ENCODE data around the gene ACSL3. TPM values are rescaled to one million over a fixed set of nuclear protein-coding genes. Genes with fewer than 3 reads are reported as not detected.

The ACSL3 gene
- total and polyA plus RNA-seq, 2 experiments from 2014 or later, result 48.6 to 61.5 TPM

GRCh38 chr2:222943820-222944219 is 83.0 kb downstream of the ACSL3 start:
- Histone ChIP-seq H3F3A (ENCODE audit: insufficient read depth) (peaks cover 36% of the 10 kb centered on the region), H3K36me3 (ENCODE audit: low read depth) (no peaks in the 10 kb centered on the region), H3K27ac (peak overlapping the region; percentile 50), H3K4me2 (ENCODE audit: unreplicated experiment) (peak overlapping the region; percentile 84), H3K79me2 (ENCODE audit: insufficient read depth) (peaks cover 8% of the 10 kb centered on the region; the same call in 1 of the 2 replicates), H3K4me3 (peak overlapping the region; percentile 49), H3K4me1 (ENCODE audit: insufficient read depth) (peaks cover 43% of the 10 kb centered on the region), H4K20me1 (ENCODE audit: insufficient read depth) (no peaks in the 10 kb centered on the region), H3K9me3 (ENCODE audit: low read depth) (no peaks in the 10 kb centered on the region), H3K9ac (0 out of 2 replicates have a peak overlapping the region, but pooled peaks have one; percentile 29), H2AFZ (0 out of 2 replicates have a peak overlapping the region, but pooled peaks have one; percentile 1), H3K9me2 (ENCODE audit: insufficient read depth) (no peaks in the 10 kb centered on the region), H3K27me3 (replicated peaks; ENCODE audit: insufficient read depth) (no peaks in the 10 kb centered on the region)
- 49 to 58% methylated on average over 1 of the region's 1 CpG for whole genome bisulfite sequencing, 2 experiments (ENCODE audit: low coverage in 1 of 2, low lambda C conversion rate in 2 of 2, missing lambda C conversion rate in 2 of 2)
- DNase-seq, result peak; percentile 50
- TF ChIP-seq EZH2 (IDR thresholded peaks at IDR 0.05; ENCODE audit: insufficient read depth, poor library complexity, severe bottlenecking) (no peak), EZH2phosphoT487 (IDR thresholded peaks at IDR 0.05; ENCODE audit: insufficient read depth, low read depth) (no peak)
- in situ Hi-C loops (cut with MboI), result no loop called here

GRCh38 chr2:222944552-222944951 is 83.7 kb downstream of the ACSL3 start:
- in situ Hi-C loops (cut with MboI), result no loop called here
- Histone ChIP-seq H3K4me1 (ENCODE audit: insufficient read depth) (peaks cover 43% of the 10 kb centered on the region), H3K9ac (no peak overlapping the region), H3K4me3 (peak overlapping the region; percentile 49; the same call in 1 of the 2 replicates), H3K79me2 (ENCODE audit: insufficient read depth) (peaks cover 6% of the 10 kb centered on the region; the same call in 1 of the 2 replicates), H3K36me3 (ENCODE audit: low read depth) (no peaks in the 10 kb centered on the region), H3K9me3 (ENCODE audit: low read depth) (no peaks in the 10 kb centered on the region), H3K27ac (peak overlapping the region; percentile 50), H3F3A (ENCODE audit: insufficient read depth) (peaks cover 41% of the 10 kb centered on the region), H3K4me2 (ENCODE audit: unreplicated experiment) (peak overlapping the region; percentile 84), H2AFZ (no peak overlapping the region; the same call in 1 of the 2 replicates), H4K20me1 (ENCODE audit: insufficient read depth) (no peaks in the 10 kb centered on the region), H3K9me2 (ENCODE audit: insufficient read depth) (no peaks in the 10 kb centered on the region), H3K27me3 (replicated peaks; ENCODE audit: insufficient read depth) (no peaks in the 10 kb centered on the region)
- no peak for TF ChIP-seq EZH2 (IDR thresholded peaks at IDR 0.05; ENCODE audit: insufficient read depth, poor library complexity, severe bottlenecking)
- no peak for TF ChIP-seq EZH2phosphoT487 (IDR thresholded peaks at IDR 0.05; ENCODE audit: insufficient read depth, low read depth)
- 98 to 100% methylated on average over 1 of the region's 1 CpG for WGBS, 2 experiments (ENCODE audit: low coverage in 1 of 2, low lambda C conversion rate in 2 of 2, missing lambda C conversion rate in 2 of 2)
- peak; percentile 42 for DNase-seq

- no peak for TF ChIP-seq EZH2 (IDR thresholded peaks at IDR 0.05; ENCODE audit: insufficient read depth, poor library complexity, severe bottlenecking)
- TF ChIP-seq EZH2phosphoT487 (IDR thresholded peaks at IDR 0.05; ENCODE audit: insufficient read depth, low read depth), result no peak
- Histone ChIP-seq H3K27me3 (replicated peaks; ENCODE audit: insufficient read depth) (no peaks in the 10 kb centered on the region), H3K36me3 (ENCODE audit: low read depth) (no peaks in the 10 kb centered on the region), H3K79me2 (ENCODE audit: insufficient read depth) (0 out of 2 replicates have a peak, but pooled peaks cover 4% of the 10 kb centered on the region), H3K9ac (no peak overlapping the region), H3K4me3 (peak overlapping the region; percentile 49; the same call in 1 of the 2 replicates), H4K20me1 (ENCODE audit: insufficient read depth) (no peaks in the 10 kb centered on the region), H3F3A (ENCODE audit: insufficient read depth) (peaks cover 44% of the 10 kb centered on the region), H2AFZ (no peak overlapping the region; the same call in 1 of the 2 replicates), H3K27ac (peak overlapping the region; percentile 50), H3K4me1 (ENCODE audit: insufficient read depth) (peaks cover 47% of the 10 kb centered on the region), H3K4me2 (ENCODE audit: unreplicated experiment) (peak overlapping the region; percentile 84), H3K9me3 (ENCODE audit: low read depth) (no peaks in the 10 kb centered on the region), H3K9me2 (ENCODE audit: insufficient read depth) (no peaks in the 10 kb centered on the region)
- in situ Hi-C loops (cut with MboI), result no loop called here
- WGBS, 2 experiments (ENCODE audit: low coverage in 1 of 2, low lambda C conversion rate in 2 of 2, missing lambda C conversion rate in 2 of 2), result 65 to 73% methylated on average over 5 of the region's 5 CpGs
- DNase-seq, result no peak
Observed at GRCh38 chr2:222944971-222945740, 84.3 kb downstream of the ACSL3 start.

GRCh38 chr2:222945887-222946286 is 85.1 kb downstream of the ACSL3 start:
- DNase-seq, result no peak
- Histone ChIP-seq H3K36me3 (ENCODE audit: low read depth) (no peaks in the 10 kb centered on the region), H4K20me1 (ENCODE audit: insufficient read depth) (no peaks in the 10 kb centered on the region), H3F3A (ENCODE audit: insufficient read depth) (peaks cover 47% of the 10 kb centered on the region), H3K79me2 (ENCODE audit: insufficient read depth) (0 out of 2 replicates have a peak, but pooled peaks cover 4% of the 10 kb centered on the region), H3K27me3 (replicated peaks; ENCODE audit: insufficient read depth) (no peaks in the 10 kb centered on the region), H3K27ac (no peak overlapping the region), H3K9me3 (ENCODE audit: low read depth) (no peaks in the 10 kb centered on the region), H2AFZ (no peak overlapping the region), H3K4me2 (ENCODE audit: unreplicated experiment) (no peak overlapping the region), H3K4me3 (no peak overlapping the region), H3K4me1 (ENCODE audit: insufficient read depth) (peaks cover 54% of the 10 kb centered on the region), H3K9me2 (ENCODE audit: insufficient read depth) (no peaks in the 10 kb centered on the region), H3K9ac (no peak overlapping the region)
- WGBS, 2 experiments (ENCODE audit: low coverage in 1 of 2, low lambda C conversion rate in 2 of 2, missing lambda C conversion rate in 2 of 2), result 97% methylated on average over 8 of the region's 8 CpGs
- in situ Hi-C loops (cut with MboI), result no loop called here
- TF ChIP-seq EZH2 (IDR thresholded peaks at IDR 0.05; ENCODE audit: insufficient read depth, poor library complexity, severe bottlenecking) (no peak), EZH2phosphoT487 (IDR thresholded peaks at IDR 0.05; ENCODE audit: insufficient read depth, low read depth) (no peak)

Measured in GM23248 (cell line).